Stimulated activated naive CD8-positive, alpha-beta T cell treated with anti-CD3 and anti-CD28 coated beads, Interleukin-15, Interleukin-2, amounts not matched to agents 100 ng/mL and 50 ng/mL, for 24 hours (primary cell): ENCODE measurements around the gene ATP13A3.

ENCODE experiments used
- H3K27ac Mint-ChIP-seq: one replicate; pipeline ENCODE4 v1.8.0; 2021; ENCODE audit warnings: mild to moderate bottlenecking, mixed read lengths
- H3K27me3 Mint-ChIP-seq: one replicate; pipeline ENCODE4 v1.8.0; 2021; ENCODE audit warnings: mixed read lengths
- H3K36me3 Mint-ChIP-seq: one replicate; pipeline ENCODE4 v1.8.0; 2021; ENCODE audit warnings: low read depth, mixed read lengths
- H3K4me1 Mint-ChIP-seq: one replicate; pipeline ENCODE4 v1.8.0; 2021; ENCODE audit warnings: low read depth, mixed read lengths
- H3K4me3 Mint-ChIP-seq: one replicate; pipeline ENCODE4 v1.8.0; 2021; ENCODE audit warnings: mild to moderate bottlenecking, mixed read lengths
- H3K9me3 Mint-ChIP-seq: one replicate; pipeline ENCODE4 v1.8.0; 2021; ENCODE audit warnings: mixed read lengths

ATP13A3 gene

DNA sequence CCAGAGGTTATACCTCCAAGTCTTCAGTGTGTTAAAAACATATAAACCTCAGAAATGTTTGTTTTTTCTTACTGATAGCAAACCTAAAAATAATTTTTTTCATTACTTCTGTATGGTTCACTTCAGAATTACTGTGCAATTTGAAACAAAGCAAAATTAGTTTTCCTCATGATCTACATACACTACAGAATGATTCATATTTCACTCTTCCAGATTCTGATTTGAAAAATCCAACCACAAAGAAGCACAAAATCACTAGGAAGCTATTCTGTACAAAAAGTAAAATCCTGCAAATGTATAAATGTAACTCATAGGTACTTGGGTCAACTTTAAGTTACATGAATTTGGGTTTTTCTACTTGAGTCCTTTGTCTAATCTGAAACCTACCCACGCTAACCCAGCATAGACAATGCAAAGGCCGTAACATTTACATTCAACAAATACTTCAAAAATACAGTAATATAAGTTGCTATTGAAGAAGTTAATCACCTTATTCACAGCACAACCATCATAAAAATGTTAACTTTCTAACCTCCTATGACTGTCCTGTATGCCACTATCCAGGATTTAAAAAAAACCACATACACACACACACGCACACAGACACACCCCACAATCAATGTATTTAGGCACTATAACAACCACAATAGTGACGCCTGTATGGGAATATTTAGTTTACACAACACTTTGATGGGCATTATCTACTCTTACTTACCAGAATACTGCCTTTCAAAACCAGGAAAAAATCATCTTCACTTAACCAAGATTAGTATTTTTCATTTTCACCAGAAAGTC is 11.5 kb downstream of the ATP13A3 start:
- no peaks in the 10 kb centered on the region for H3K27me3 Mint-ChIP-seq
- peaks cover 12% of the 10 kb centered on the region for H3K36me3 Mint-ChIP-seq
- no peaks in the 10 kb centered on the region for H3K9me3 Mint-ChIP-seq
- H3K27ac Mint-ChIP-seq = no peak overlapping the region
- H3K4me1 Mint-ChIP-seq = peaks cover 15% of the 10 kb centered on the region
- no peak overlapping the region for H3K4me3 Mint-ChIP-seq

DNA sequence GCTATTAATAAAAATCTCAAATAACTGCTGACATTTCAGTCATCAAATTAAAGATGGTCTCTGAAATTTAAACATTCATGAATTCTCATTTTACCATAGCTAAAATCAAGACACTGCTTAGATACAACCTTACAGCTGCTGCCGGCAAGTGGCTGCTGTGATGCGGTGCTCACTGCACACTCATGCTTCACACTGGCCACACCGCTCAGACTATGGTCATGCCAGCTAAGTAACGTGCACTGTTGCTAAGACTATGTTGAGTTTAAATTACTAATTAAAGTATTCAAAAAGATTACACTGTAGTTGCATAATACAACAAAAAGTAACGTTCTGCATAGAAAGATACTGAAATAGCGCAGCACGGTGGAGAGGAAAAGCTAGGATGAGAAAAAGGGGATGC is 12.1 kb downstream of the ATP13A3 start:
- Mint-ChIP-seq H3K36me3 (peaks cover 6% of the 10 kb centered on the region), H3K4me1 (peaks cover 9% of the 10 kb centered on the region), H3K27me3 (no peaks in the 10 kb centered on the region), H3K27ac (no peak overlapping the region), H3K9me3 (no peaks in the 10 kb centered on the region), H3K4me3 (no peak overlapping the region)

DNA sequence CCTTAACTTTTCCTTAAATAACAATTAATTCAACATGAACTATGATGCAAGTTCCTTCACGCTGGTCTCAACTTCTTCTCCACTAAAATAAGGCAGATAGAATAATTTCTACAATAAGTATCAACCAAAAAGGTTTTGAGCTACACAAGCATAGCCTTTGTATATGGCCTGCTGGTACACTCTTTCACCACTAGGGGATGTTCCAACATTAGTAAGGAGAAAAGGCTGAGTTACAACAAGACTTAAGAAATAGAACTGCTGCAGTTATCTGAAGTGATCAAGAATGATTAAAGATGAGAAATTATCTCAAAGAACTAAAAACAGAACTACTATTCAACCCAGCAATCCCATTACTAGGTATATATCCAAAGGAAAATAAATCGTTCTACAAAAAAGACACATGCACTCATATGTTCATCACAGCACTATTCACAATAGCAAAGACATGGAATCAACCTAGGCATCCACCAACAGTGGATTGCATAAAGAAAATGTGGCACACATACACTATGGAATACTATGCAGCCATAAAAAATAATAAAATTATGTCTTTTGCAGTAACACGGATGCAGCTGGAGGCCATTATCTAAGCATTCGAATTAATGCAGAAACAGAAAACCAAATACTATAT is 14.4 kb downstream of the ATP13A3 start:
- Mint-ChIP-seq H3K27ac (peak overlapping the region; percentile 37), H3K27me3 (no peaks in the 10 kb centered on the region), H3K4me3 (no peak overlapping the region), H3K4me1 (peaks cover 13% of the 10 kb centered on the region), H3K9me3 (no peaks in the 10 kb centered on the region), H3K36me3 (peaks cover 6% of the 10 kb centered on the region)

DNA sequence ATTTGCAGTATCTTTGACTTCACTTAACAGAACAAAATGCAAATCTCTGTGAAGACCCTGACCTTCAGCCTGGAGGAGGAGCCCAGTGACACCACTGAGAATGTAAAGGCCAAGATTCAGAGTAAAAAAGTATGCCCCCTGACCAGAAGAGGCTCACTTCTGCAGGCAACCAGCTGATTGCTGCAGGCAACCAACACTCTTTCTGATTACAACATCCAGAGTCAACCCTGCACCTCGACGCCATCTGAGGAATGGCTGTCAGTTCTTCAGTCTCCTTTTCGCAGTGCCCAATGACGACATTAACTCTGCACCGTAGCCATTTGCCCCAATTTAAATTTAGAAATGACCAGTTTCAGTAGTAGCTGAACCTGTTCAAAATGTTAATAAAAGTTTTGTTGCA is 14.9 kb downstream of the ATP13A3 start:
- H3K4me1 Mint-ChIP-seq = peaks cover 18% of the 10 kb centered on the region
- H3K9me3 Mint-ChIP-seq = no peaks in the 10 kb centered on the region
- H3K27ac Mint-ChIP-seq = no peak overlapping the region
- H3K36me3 Mint-ChIP-seq = peaks cover 6% of the 10 kb centered on the region
- no peaks in the 10 kb centered on the region for H3K27me3 Mint-ChIP-seq
- no peak overlapping the region for H3K4me3 Mint-ChIP-seq

DNA sequence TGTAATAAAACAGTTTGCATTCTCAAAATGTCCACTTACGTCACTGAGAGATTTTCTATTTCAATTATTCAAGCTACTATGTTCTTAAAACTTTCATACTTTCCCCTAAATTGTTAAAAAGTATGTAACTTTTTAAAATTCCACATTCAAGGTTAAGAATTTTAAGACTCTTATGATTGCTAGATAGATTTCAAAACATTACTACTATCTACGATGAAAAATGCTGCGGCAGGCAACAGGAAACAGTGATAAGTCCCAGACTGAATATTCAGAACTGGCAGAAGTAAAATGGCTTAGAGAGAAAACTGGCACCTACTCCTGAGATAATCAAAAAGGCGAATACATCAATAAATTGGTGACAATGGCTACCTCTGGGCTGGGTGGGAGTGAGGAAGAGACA is 16.2 kb downstream of the ATP13A3 start:
- peaks cover 6% of the 10 kb centered on the region for H3K36me3 Mint-ChIP-seq

DNA sequence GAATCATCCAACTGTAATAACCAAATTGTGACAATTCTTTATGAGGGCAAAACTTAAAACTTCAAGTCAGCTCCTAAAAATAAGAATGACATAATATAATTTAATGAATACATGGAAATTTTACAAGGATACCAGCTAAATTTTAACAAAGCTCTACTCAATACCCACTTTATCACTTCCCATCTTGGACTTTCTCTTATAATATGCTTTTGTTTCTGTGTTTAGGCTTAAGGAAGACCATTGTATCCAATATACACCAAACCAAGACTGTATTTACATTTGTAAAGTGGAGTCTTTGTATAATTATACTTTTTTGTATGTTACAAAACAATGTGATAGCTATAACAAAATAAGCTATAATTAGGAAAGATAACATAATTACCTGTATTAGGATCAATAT is 16.8 kb downstream of the ATP13A3 start:
- Mint-ChIP-seq H3K27me3 (no peaks in the 10 kb centered on the region), H3K4me1 (peaks cover 37% of the 10 kb centered on the region), H3K27ac (no peak overlapping the region), H3K9me3 (no peaks in the 10 kb centered on the region), H3K36me3 (peaks cover 11% of the 10 kb centered on the region), H3K4me3 (no peak overlapping the region)

More for the DNA sequence above, 16.2 kb downstream of the ATP13A3 start:
- H3K27me3 Mint-ChIP-seq = no peaks in the 10 kb centered on the region
- H3K4me1 Mint-ChIP-seq = peaks cover 31% of the 10 kb centered on the region
- no peak overlapping the region for H3K4me3 Mint-ChIP-seq
- H3K9me3 Mint-ChIP-seq = no peaks in the 10 kb centered on the region
- no peak overlapping the region for H3K27ac Mint-ChIP-seq

DNA sequence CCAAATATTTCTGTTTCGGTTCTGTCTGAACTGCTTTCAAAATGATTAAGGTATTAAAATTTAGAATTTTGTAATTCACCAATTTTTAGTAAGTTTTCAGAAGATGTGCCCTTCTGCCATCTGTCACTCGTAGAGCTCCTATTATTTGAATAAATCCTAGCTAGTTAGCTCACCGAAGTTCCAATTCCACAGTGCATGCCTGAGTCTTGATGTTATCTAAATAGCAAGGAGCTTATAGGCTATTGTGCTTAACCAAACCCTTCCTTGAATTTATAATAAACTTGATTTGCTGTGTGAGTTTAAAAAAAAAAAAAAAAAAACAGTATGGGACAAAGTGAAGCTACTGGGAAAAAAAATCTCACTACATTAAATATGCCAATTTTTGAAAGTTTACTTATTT is 18.7 kb downstream of the ATP13A3 start:
- H3K36me3 Mint-ChIP-seq = peaks cover 14% of the 10 kb centered on the region
- H3K27me3 Mint-ChIP-seq = no peaks in the 10 kb centered on the region
- H3K4me1 Mint-ChIP-seq = peaks cover 39% of the 10 kb centered on the region
- no peak overlapping the region for H3K4me3 Mint-ChIP-seq
- H3K9me3 Mint-ChIP-seq = no peaks in the 10 kb centered on the region
- no peak overlapping the region for H3K27ac Mint-ChIP-seq

DNA sequence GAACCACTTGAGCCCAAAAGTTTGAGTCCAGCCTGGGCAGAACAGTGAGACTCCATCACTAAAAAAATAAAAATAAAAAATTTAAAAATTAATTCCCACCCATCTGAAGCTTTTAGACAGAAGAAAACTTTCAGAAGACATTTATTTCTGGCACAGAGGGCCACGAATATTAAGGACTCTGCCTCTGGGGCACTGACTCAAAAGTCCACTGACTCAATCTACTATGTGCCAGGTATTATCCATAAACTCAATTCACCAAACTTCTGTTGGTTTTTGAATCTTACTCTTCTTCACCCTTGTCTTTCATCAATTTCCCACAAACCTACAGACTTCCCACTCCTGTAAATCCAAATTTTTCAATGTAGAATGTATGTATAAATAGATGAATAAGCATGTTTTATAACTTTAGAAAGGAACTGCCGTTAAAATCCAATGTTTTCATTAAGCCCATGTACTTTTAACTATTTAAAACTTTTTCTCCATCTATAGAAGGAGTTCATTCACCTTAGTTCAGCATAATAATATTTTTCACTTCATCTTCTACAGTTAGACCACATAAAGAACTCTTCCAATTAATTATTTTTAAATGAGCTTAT is 19.9 kb downstream of the ATP13A3 start:
- Mint-ChIP-seq H3K9me3 (no peaks in the 10 kb centered on the region), H3K4me1 (peaks cover 33% of the 10 kb centered on the region), H3K36me3 (peaks cover 10% of the 10 kb centered on the region), H3K4me3 (no peak overlapping the region), H3K27ac (no peak overlapping the region), H3K27me3 (no peaks in the 10 kb centered on the region)

DNA sequence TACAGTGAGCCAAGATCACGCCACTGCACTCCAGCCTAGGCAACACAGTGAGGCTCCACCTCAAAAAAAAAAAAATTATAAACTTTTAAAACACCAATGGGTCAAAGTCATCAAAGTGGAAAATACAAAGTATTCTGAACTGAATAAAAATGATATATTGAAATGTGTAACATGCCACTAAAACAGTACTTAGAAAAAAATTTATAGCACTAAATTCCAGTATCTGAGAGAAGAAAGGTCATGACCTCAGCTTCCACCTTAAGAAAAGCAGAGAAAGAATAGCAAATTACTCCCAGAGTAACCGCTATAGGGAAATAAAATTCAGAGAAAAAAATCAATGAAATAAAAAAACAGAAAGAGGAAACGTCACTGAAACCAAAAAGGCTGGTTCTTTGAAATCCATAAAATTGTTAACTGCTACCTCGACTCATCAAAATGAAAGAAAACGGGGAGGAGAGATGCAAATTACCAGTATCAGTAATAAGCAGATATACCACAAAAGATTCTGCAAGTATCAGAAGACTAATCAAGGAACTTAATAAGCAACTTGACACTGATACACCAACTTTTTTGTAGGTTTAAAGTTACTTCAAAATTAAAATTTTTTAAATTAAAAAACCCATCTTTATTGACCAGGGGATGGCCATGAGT is 20.8 kb downstream of the ATP13A3 start:
- H3K4me3 Mint-ChIP-seq = no peak overlapping the region
- no peaks in the 10 kb centered on the region for H3K27me3 Mint-ChIP-seq
- peaks cover 33% of the 10 kb centered on the region for H3K4me1 Mint-ChIP-seq
- peaks cover 13% of the 10 kb centered on the region for H3K36me3 Mint-ChIP-seq
- no peaks in the 10 kb centered on the region for H3K9me3 Mint-ChIP-seq
- H3K27ac Mint-ChIP-seq = no peak overlapping the region

DNA sequence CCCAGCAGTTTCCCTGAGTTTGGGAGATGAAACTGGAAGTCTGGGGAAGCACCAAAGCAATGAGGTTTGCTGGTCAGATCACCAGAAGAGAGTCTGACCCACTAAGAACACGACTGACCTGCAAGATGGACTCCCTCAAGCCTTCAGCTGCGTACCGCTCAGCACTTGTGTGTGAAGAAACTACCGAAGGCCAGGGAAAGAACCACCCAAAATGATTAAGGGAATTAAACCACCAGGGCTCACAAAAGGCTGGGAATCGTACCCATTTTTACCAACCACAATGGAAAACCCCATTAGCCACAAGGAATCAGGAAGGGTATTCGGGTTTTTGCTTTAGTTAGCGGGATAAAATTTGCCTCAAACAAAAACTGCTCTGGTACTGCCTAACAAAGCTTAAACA is 21.6 kb downstream of the ATP13A3 start:
- no peaks in the 10 kb centered on the region for H3K9me3 Mint-ChIP-seq
- peaks cover 33% of the 10 kb centered on the region for H3K4me1 Mint-ChIP-seq
- no peaks in the 10 kb centered on the region for H3K27me3 Mint-ChIP-seq
- H3K36me3 Mint-ChIP-seq = peaks cover 18% of the 10 kb centered on the region
- no peak overlapping the region for H3K27ac Mint-ChIP-seq
- no peak overlapping the region for H3K4me3 Mint-ChIP-seq

DNA sequence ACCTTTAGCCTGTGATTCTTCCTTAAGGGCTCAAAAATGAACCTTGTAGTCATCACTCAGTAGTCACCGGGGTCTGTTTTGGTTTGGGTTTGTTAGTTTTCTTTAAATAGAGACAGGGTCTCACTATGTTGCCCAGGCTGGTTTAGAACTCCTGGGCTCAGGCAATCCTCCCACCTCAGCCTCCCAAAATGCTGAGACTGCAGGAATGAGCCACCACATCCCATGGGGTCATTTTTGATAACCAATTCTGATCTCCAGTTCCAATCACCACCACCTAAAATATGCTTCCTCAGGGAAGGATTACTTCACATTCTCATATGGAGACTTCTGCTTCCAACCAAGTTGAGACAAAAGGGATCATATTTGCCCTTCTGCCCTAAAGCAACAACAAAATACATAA is 22.1 kb downstream of the ATP13A3 start:
- H3K4me1 Mint-ChIP-seq = peaks cover 33% of the 10 kb centered on the region
- H3K4me3 Mint-ChIP-seq = no peak overlapping the region
- no peaks in the 10 kb centered on the region for H3K9me3 Mint-ChIP-seq
- no peak overlapping the region for H3K27ac Mint-ChIP-seq
- H3K27me3 Mint-ChIP-seq = no peaks in the 10 kb centered on the region
- peaks cover 24% of the 10 kb centered on the region for H3K36me3 Mint-ChIP-seq

DNA sequence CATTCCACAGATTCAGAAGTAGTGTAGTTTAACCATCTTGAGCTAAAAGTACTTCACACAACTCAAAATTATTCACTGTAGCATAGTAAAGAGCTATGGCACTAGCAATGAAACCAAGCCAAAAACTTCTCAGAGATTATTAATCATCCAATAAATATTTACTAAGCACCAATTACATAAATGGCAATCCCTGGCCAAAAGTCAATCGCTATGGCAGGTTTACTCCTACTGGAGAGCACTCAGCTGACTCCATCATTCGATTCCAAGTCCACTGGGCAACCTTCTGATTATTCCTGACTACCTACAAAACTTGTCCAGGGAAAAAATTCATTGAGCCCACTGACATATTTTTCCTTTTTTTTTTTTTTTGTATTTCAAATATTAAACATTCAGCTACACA is 23.9 kb downstream of the ATP13A3 start:
- Mint-ChIP-seq H3K9me3 (no peaks in the 10 kb centered on the region), H3K36me3 (peaks cover 30% of the 10 kb centered on the region), H3K4me1 (peaks cover 28% of the 10 kb centered on the region), H3K27me3 (no peaks in the 10 kb centered on the region), H3K4me3 (no peak overlapping the region), H3K27ac (no peak overlapping the region)

DNA sequence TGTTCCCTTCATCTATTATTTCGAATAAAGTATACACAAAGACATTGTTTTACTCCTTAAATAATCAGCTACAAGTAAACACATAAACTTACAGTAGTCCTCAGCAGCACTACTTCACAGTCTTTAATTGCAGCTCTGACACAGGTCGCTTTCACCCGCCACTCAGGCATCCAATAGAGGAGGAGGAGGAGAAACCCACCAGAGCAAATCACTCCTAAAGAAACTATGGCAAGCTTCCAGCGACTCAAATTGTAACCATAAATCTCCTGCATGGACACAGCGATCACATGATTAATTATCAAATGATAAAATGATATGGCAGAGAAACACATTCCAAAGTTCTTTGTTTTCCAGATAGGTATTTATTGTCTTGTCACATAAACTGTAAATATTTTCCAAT is 26.2 kb downstream of the ATP13A3 start:
- Mint-ChIP-seq H3K4me3 (no peak overlapping the region), H3K27ac (no peak overlapping the region), H3K27me3 (no peaks in the 10 kb centered on the region), H3K4me1 (peaks cover 10% of the 10 kb centered on the region), H3K36me3 (peaks cover 49% of the 10 kb centered on the region), H3K9me3 (no peaks in the 10 kb centered on the region)

DNA sequence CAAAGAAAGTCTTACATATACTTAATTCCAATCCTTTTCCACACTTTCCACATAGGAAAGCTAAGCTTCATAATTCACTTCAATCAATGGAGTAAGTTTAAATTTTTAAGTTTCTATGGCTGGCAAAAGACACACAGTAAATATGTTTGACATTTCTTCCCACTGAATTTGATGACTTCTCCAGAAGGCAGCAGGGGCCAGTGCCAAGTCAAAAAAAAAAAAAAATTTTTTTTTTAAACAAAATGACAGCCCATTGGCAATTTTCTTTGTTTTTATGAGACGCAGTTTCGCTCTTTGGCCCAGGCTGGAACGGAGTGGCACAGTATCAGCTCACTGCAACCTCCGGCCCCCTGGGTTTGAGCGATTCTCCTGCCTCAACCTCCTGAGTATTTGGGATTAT is 28.7 kb downstream of the ATP13A3 start:
- Mint-ChIP-seq H3K27me3 (no peaks in the 10 kb centered on the region), H3K36me3 (peaks cover 58% of the 10 kb centered on the region), H3K4me3 (no peak overlapping the region), H3K9me3 (no peaks in the 10 kb centered on the region), H3K27ac (no peak overlapping the region), H3K4me1 (no peaks in the 10 kb centered on the region)

DNA sequence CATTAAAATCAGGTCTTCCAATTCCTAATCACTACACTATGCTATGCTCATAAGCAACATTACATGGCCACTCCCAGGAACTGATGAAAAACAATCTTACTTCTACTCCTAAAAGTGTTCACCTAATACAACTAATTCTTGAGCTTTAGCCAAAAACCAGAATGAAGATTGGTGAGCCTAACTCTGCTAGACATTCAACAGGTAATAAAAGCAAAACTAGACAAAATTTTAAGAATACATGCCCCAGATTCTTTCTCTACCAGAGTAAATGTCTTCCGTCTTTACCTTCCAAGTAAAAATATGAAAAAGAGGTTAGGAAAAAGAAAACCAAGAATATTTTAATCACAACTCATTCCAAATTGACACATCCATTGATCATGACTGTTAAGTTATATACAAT is 31.3 kb downstream of the ATP13A3 start:
- H3K9me3 Mint-ChIP-seq = no peaks in the 10 kb centered on the region
- no peaks in the 10 kb centered on the region for H3K4me1 Mint-ChIP-seq
- H3K27me3 Mint-ChIP-seq = no peaks in the 10 kb centered on the region
- peaks cover 70% of the 10 kb centered on the region for H3K36me3 Mint-ChIP-seq
- H3K4me3 Mint-ChIP-seq = no peak overlapping the region
- no peak overlapping the region for H3K27ac Mint-ChIP-seq
